Measurements from ENCODE around the gene ULK4. TPM values are rescaled to one million over a fixed set of nuclear protein-coding genes. Genes with fewer than 3 reads are reported as not detected.
A peak's percentile ranks its signal among the peaks of the same experiment; 100 is the strongest.

The ULK4 gene
- total RNA-seq, 1 donor from 2014 or later = 13.3 TPM

DNA sequence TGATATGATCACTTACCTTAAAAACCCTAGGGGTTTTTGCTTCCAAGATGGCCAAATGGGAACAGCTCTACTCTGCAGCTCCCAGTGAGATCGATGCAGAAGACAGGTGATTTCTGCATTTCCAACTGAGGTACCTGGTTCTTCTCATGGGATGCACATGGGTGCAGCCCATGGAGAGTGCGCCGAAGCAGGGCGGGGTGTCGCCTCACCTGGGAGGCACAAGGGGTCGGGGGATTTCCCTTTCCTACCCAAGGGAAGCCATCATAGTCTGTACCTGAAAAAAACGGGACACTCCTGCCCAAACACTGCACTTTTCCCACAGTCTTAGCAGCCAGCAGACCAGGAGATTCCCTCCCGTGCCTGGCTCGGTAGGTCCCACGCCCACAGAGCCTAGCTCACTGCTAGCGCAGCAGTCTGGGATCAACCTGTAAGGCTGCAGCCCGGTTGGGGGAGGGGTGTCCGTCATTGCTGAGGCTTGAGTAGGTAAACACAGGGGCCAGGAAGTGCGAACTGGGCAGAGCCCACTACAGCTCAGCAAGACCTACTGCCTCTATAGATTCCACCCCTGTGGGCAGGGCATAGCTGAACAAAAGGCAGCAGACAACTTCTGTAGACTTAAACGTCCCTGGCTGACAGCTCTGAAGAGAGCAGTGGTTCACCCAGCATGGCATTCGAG, 684.0 kb downstream of the ULK4 start:
- ATAC-seq (no peak), DNase-seq (ENCODE audit: low spot score) (no peak)
- intact Hi-C loops (cut with DNase I) = no loop called here

DNA sequence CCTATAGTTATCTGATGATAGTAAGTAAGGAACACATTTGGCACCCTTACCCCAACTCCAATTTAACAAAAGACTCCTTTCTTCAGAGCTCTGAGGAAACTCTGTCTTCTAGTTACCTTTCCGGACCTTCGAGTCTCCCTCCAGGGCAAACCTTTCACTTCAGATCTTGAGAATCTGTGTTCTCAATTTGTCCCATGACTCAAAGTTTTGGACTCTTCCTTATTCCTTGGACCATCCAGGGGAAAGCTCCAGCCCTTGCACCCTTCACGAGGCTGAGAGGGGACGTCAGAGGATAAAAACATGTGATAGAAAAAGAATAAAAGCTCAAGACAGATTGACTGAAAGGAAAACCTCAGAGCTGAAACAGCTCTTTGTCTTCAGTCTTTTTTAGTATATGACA, 685.7 kb downstream of the ULK4 start:
- intact Hi-C loops (cut with DNase I) = no loop called here
- DNase-seq (ENCODE audit: low spot score) (no peak), ATAC-seq (no peak)

DNA sequence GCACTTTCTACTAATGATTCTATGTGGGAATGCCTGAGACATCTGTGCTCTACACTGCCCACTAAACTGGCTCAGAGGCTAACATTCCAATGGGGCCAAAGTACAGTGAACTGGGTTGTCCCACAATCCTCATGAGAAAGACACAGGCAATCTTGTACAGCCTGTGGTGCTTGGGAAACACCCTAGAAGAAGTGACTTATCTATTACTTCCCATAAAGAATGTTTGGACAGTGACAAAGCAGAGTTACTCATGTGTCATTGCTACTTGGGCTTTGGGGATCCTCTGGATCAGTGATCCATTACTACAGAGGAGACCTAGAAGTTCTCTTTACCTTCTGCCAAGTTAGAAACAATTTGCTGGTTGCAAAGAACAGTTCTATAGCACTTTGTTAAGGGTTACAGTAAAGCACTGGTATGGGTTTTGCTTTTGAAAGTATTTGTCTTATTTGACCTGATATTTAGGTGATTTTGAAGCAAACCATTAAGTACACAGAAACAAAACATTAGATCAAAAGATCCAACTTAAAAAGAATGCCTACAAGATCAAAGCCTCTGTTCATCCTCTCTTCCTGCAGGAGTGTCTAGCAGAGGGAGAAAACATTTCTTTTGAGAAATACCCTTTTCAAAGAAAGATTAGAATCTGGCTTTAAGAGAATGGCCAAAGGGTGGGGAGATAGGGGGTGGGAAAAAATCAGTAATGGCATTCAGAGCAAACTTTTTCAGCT, 686.8 kb downstream of the ULK4 start:
- intact Hi-C loops (cut with DNase I) = no loop called here

DNA sequence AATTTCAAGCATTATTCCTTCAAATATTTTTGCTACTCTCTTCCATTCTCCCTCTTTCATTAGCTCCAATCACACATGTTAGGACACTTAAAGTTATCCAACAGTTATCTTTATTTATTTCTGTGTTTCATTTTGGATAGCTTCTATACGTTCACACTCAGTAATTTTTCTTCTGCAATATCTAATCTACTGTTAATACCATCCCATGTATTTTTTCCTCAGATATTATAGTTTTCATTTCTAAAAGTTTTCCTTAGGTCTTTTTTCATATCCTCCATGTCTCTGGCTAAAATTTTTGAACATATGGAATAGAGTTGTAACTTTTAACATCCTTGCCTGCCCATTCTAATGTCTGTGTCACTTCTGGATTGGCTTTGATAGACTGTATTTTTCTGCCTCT, 689.2 kb downstream of the ULK4 start:
- ATAC-seq (no peak), DNase-seq (ENCODE audit: low spot score) (no peak)
- intact Hi-C loops (cut with DNase I) = no loop called here

More for the DNA sequence above, 686.8 kb downstream of the ULK4 start:
- DNase-seq (ENCODE audit: low spot score) (no peak), ATAC-seq (no peak)

DNA sequence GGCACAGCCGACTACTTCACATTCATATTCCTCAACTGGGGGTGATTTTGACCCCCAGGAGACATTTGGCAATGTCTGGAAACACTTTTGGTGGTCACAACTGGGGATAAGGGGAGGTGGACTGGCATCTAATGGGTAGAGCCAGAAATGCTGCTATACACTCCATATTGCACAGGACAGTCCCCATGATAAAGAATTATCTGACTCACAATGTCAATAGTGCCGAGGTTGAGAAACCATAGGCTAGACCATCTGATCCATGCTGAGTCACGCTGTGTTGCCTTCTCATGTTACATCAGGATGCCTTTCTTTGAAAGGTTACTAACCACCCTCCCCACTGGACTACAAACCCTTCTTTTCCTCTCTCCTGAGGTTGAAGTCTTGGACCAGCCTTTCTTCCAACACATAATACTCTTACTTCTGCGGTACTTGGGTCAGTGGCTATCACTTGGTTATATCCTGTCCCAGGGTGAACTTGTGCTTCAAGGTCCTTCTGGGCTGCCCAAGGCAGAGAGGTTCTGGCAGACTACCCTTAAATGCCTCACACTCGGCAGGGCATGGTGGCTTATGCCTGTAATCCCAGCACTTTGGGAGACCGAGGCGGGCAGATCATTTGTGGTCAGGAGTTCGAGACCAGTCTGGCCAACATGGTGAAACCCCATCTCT, 693.8 kb downstream of the ULK4 start:
- no peak for DNase-seq (ENCODE audit: low spot score)
- ATAC-seq = no peak
- intact Hi-C loops (cut with DNase I) = no loop called here

DNA sequence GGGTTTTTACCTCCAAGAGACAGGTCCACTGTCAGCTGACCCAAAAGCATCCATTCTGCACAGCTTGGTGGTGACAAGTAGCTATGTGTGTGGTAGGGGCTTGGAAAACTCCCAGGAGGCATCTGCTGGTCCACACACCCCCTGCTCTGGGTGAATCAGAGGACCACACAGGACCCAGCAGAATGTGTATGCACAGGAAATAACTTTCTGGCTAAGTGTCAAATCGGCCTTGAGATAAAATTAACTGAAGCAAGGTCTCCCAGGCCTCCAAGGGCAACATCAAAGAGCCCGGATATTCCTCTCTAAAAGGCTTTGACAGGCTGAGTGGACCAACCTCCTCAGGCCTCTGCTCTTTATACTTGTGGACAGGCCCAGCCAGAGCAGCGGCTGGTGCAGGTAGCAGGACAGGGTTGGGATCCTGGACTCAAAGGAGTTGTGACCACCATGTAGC, 696.1 kb downstream of the ULK4 start:
- intact Hi-C loops (cut with DNase I) = no loop called here
- ATAC-seq = no peak
- no peak for DNase-seq (ENCODE audit: low spot score)

DNA sequence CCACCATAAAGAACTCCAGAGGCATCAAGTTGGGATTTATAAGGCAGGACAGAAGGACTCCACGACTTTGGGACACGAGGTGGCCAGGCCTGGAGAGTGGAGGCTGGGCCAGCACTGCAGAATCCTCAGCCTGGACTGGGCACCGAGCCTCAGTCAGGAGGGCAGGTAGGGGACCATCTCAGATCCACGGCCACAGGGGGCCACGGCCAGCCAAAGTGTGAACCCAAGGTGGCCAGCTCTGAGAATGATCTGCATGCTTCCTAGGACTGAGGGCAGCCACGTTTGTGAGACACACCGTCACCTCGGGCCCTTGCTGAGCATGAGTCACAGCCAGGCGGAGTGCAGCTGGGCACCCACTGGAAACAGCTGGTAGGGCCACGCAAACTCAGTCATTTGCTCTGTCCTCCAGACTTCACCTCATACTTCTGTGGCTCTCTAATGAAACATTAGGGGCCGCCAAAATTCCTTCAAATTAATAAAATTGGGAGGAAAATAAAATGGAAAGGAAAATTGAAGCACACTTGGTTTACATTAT, 696.8 kb downstream of the ULK4 start:
- DNase-seq (ENCODE audit: low spot score) (no peak), ATAC-seq (no peak)
- intact Hi-C loops (cut with DNase I) = no loop called here

DNA sequence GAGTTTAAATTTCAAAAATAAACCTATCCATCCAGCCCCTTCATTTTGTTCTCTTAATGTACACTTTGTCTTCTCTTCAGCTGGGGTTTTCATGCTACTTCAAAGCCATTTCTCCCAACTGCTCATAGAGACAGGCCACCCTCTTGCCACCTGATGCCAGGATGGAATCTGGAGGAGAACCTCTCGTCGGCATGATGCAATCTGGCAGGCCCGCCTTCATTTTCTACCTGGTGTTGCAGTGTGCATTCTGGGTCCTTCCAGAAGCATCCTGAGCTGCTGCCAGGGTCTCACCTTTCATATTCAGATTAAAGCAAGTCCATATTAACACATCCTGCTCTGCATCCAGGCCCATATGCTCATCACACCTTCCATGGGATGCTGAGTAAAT, 701.8 kb downstream of the ULK4 start:
- no peak for ATAC-seq
- intact Hi-C loops (cut with DNase I) = no loop called here

DNA sequence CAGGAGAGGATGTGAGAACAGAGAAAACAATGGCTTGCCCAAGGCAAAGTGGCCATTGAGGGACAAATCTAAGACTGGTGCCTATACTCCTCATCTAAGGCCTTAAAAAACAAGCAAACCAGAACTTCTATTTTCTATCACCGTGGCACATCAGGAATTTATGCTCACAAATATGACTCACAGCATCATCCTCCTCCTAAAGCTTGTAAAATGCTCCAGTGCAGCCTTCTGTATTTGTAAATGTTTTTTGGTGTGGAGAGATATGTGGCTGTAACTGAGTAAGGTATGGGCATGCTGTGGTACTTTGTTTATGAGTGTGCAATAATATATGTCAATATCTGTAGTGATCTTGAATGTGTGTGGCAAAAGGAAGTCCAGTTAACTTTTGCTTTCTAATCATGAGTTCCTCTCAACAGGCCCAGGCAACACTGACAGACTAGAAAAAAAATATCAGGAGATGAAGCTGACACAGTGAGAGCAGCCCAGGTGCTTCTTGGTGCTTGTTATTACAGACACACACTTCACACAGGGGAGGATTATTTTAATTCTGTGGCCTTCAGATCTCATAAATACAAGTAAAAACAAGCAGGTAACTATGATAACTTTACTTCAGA, 702.3 kb downstream of the ULK4 start:
- ATAC-seq = no peak
- DNase-seq (ENCODE audit: low spot score) = no peak
- intact Hi-C loops (cut with DNase I) = no loop called here

More for the DNA sequence above, 701.8 kb downstream of the ULK4 start:
- DNase-seq (ENCODE audit: low spot score) = no peak

DNA sequence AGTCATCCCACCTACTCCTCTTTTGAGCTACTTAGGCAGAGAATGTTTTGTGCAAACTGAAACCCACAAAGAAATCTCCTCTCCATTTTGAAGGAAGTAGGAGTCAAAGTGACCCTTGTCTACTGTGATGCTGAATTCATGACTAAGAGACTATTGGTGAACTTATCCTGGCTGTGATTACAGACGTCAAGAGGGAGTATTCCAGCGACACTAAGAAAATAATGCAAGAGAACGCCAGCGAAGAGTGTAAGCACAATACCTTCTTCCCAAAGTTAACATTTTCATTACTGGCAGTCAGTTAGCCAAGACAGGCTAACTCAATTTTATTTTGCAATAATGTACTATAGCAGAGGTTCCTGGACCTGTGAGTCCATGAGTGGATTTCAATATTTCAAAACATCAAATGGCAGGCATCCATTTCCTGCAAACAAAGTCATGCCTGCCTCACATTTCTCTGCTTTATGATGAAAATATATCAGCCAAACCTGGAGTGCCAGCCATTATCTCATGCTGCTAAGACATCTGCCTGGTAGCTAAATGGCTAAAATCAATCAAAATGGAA, 703.6 kb downstream of the ULK4 start:
- no peak for ATAC-seq
- DNase-seq (ENCODE audit: low spot score) = no peak
- intact Hi-C loops (cut with DNase I) = no loop called here

DNA sequence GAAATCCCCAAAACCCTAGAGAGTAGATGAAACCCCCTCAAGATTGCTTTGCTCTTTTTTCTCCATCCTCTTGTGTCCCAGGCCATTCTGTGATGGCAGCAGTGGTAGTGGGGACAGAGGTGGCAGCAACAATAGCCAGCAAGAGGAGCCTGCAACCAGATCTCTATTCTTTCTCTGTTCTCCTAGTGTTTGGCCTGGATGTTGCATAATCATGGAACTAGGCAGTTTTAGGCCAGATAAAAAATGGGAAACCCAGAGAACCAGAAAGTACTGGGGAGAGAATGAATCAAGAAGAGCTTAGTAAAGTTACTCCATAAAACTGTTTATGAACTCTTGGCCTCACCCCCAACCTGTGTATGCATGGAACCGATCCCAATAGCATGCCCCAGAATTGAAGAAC, 710.3 kb downstream of the ULK4 start:
- intact Hi-C loops (cut with DNase I) = no loop called here
- ATAC-seq = no peak

DNA sequence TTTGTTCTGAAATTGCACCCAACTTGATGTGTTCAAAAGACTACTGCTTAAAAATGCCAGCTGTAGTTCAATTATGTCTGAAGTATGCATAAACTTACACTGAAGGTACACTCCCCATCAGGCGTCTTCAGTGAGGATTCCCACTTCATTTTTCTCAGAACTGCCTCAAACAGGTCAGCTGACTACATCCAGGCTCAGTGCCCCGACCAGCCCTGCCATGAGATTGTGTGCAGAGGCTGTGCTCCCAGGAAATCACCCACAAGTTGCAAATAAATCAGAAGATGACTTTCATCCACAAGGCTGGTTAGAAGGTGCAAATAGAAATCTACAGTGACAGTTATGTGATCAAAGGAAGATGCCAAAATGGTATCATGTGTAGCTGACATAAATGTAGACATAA, 711.1 kb downstream of the ULK4 start:
- DNase-seq (ENCODE audit: low spot score) = no peak
- no peak for ATAC-seq
- intact Hi-C loops (cut with DNase I) = no loop called here

More for the DNA sequence above, 710.3 kb downstream of the ULK4 start:
- DNase-seq (ENCODE audit: low spot score) = no peak

DNA sequence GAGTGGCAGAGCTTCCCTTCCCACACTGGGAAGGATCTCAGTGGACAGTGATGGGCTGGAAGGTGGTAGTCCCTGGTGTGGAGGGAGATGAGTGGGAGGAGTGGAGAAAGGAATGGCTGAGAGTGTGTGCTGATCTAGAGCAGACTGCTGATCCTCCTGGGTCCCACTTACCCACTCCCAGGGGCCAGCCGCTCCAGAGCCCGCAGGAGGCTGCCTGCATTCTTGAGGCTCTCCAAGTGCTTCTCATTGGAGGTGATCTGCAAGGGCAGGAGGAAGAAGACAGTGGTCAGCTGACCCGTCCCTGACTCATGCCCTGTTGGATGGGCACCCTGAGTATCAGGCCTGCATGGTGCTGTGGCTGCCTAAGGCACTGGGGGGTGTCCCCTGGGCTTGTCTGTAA, 712.6 kb downstream of the ULK4 start:
- intact Hi-C loops (cut with DNase I) = no loop called here
- no peak for DNase-seq (ENCODE audit: low spot score)
- no peak for ATAC-seq

DNA sequence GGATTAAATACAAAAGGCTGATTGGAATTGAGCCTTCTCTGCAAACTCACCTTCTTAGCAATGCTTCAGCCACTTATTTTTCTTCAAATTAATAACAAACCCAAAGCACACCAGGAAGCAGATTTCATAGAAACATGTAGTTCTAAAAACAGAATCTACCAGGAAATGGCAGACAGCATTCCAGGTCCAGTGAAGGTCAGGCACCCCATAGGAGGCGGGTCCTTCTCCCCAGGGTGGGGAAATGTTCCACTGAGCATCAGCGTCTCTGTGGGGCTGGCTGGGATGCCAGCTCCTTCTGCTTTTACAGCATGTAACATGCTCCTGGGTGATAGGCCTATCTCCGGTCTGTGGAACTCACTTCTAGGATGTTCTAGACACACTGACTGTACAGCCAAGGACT, 713.4 kb downstream of the ULK4 start:
- ATAC-seq = no peak
- intact Hi-C loops (cut with DNase I) = no loop called here
- DNase-seq (ENCODE audit: low spot score) = no peak

DNA sequence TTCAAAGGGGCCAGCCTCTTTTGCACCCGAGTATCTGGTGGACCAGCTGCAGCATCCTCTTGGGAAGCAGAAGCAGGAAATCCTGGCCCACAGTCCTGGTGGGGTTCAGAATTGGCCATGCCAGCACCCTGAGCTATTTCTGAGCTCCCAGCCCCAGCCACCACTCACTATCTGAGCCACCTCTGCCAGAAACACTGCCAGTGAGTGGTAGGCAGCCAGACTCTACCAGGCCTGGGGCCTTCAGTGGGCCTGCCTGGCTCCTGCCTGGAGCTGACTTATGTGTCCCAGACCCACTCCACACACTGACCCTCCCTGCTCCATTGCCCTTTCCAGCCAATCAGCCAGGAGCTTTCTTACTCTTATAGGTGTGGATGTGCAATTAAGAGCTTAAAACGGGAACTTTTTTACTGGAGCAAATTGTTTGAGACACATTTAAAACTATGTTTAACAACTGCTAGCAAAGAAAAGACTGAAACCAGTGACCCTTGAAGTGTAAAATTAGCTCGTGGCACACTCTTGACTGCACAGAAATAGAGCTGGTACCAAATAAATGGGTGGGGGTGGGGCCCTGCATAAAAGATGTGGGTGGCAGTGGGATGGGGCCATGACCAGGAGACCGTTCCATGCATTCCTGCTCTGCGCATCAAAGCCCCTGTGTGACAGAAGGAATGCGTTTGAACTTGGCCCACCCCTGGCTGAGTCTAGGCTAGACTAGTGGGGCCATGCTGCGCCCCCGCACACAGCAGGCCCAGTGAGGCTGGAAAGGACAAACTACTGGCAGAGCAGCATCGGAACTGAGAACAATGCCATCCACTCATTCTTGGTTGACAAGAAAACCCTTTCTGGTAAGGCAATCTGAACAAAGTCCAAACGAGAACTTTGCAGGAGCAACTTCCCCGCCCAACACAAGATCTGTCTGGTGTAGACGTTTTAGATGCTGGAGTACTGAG, 714.6 kb downstream of the ULK4 start:
- DNase-seq (ENCODE audit: low spot score) (no peak), ATAC-seq (peak; percentile 70)
- intact Hi-C loops (cut with DNase I) = no loop called here

DNA sequence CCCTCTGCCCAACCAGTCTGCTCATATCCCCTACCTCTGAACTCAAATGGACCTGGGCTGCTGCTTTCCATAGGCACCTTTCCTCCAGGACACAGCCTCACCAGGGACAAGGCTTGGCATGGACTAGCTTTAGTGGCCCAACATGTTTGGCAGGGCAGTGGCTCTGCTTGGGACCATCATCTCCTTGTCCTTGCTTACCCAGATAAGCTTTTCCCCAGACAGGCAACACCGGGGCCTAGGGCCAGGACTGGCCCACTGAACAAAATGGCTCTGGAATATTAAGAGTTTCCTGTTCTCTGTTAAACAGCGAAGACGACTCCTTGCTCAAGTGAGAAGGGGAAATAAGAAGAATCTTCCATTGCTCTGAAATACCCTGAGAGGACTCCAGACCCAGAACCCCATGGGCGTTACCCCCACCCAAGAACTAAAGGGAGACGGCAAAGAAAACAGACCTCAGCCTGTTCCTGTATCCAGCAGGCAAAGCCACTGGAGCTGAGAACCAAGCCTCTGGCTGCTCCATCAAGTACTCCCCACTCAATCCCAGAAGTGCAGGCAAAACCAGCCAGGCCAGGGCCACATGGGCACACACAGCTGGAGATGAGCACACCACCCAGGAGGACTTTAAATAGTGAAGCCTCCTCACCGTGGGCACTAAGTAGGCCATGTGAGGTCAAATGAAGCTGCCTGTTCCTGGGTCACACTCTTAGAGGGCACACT, 717.1 kb downstream of the ULK4 start:
- ATAC-seq (no peak), DNase-seq (ENCODE audit: low spot score) (no peak)
- intact Hi-C loops (cut with DNase I) = no loop called here

DNA sequence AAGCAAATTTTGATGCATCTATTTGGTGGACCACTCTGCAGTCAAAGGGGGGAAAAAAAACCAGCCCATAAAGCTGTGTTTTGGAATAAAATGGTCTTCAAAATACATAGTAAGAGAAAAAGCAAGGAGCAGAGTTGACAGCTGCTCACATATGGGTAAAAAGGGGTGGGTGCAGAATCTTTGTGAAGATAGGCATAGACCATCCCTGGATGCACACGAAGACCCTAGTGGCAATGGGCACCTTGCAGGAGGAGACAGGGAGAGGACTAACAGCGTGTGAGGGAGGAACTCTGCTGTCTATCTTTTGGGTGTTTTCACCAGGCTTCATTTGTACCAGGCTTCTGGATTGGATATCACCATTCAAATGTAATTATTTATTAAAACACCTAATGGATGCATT, 718.7 kb downstream of the ULK4 start:
- ATAC-seq (no peak), DNase-seq (ENCODE audit: low spot score) (no peak)
- intact Hi-C loops (cut with DNase I) = no loop called here
